H1 (cell line): ENCODE measurements around the gene OPN3. TPM values are rescaled to one million over a fixed set of nuclear protein-coding genes. Genes with fewer than 3 reads are reported as not detected.

Experiments used
- BACH1 ChIP-seq: IDR thresholded peaks from 2 replicates; pipeline ENCODE4 v1.6.1; 2012; ENCODE audit warnings: low read length, improper control_type of control experiment
- GABPA ChIP-seq: IDR thresholded peaks from 2 replicates; pipeline ENCODE4 v1.6.1; 2011; ENCODE audit warnings: mild to moderate bottlenecking, low read length, moderate library complexity, borderline replicate concordance; ENCODE audit not compliant: insufficient read depth
- HDAC6 ChIP-seq: IDR thresholded peaks from one replicate; pipeline ENCODE4 v1.7.1; 2012; ENCODE audit warnings: low read depth, mild to moderate bottlenecking, inconsistent platforms, low read length, moderate library complexity
- SRF ChIP-seq: IDR thresholded peaks from 2 replicates; pipeline ENCODE4 v1.6.1; 2011; ENCODE audit warnings: mild to moderate bottlenecking, low read depth, low read length, moderate library complexity
- TAF7 ChIP-seq: optimal IDR thresholded peaks from 2 replicates; pipeline ENCODE3; 2011; ENCODE audit warnings: low read depth, mild to moderate bottlenecking, inconsistent platforms, low read length, moderate library complexity, borderline replicate concordance
- YY1 ChIP-seq: IDR thresholded peaks from 2 replicates; pipeline ENCODE4 v1.6.1; 2011; ENCODE audit warnings: low read depth, mild to moderate bottlenecking, low read length
- polyA plus RNA-seq, 7 experiments: library from polyadenylated mRNA; depleted of rRNA in 3 of 7; stranded (reverse) in 5 of 7; unstranded in 2 of 7; fragments of >200 nt in 5 of 7; fragments of 200-250 nt in 2 of 7; gene quantifications; 1 replicate in 5 of 7; 2 replicates in 1 of 7; 4 replicates in 1 of 7; pipeline versions ENCODE4 v1.2.1 to v1.2.3, GENCODE V29; 2011 to 2013; ENCODE audit warnings: missing spikeins in 2 of 7, mixed read lengths in 2 of 7
- total RNA-seq: library from RNA; stranded (reverse); fragmentation: NEBNext Ultra II Directional; extraction: Animal tissue kit (Norgen Biotek cat#: 25700); gene quantifications from 2 replicates; pipeline ENCODE4 v1.2.1, GENCODE V29; 2021
- TF ChIP-seq, protein P1 (sequence below): IDR thresholded peaks from 2 replicates; pipeline ENCODE4 v1.6.1; 2012; ENCODE audit warnings: low read length, inconsistent platforms
- TF ChIP-seq, protein P2 (sequence below): fragments of 300-600 bp; sonication (generic); IDR thresholded peaks from 2 replicates; pipeline ENCODE4 v1.7.1; 2012; ENCODE audit warnings: low read length, moderate library complexity, mild to moderate bottlenecking, inconsistent platforms; ENCODE audit not compliant: insufficient replicate concordance

The OPN3 gene
- total and polyA plus RNA-seq, 2 of the 8 experiments (the other 6 are each of a cell fraction or from before 2014, with no cell fraction given), result 8.8 to 19.4 TPM

DNA sequence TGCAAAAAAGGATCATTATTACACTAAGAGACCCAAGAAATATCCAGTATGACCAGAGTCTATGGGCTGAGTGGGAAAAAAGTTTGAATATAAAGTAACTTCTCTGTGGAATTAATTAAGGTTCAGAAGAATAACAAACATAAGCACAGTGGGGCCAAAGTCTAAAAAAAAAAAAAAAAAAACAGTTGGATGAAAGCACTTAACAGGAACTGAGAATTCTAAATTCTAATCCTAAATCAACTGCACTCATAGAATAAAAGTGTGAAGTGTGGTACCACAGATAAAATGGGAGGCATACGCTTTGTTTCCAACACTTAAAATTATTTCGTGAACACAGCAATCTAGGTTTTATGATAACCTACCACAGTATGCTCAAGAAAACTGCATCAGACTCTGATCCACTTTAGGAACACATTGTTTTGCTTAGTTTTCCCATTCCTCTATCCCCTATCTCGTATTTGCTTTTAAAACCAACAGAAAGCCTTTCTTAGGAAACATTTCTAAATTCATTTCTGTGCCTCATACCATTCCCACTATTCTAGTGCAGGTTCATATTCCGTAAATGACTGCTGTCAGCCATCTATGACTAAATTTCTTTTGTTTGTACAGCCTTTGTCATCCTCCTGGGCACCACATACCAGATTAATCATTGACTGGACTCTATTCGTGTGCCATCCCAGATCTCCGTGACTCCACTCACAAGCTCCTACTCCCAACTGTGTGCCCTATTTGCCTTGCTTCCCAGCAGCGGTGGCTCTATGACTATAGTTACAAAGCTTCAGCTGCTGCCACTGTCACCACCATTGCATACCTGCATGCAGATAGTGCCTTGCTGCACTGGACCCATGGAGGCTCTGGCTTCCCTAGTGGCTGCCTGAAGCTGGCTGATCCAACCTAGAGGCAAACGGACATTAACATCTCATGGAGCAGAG lies 24.9 kb downstream of the OPN3 start (continued):
- TF ChIP-seq, protein P1, sequence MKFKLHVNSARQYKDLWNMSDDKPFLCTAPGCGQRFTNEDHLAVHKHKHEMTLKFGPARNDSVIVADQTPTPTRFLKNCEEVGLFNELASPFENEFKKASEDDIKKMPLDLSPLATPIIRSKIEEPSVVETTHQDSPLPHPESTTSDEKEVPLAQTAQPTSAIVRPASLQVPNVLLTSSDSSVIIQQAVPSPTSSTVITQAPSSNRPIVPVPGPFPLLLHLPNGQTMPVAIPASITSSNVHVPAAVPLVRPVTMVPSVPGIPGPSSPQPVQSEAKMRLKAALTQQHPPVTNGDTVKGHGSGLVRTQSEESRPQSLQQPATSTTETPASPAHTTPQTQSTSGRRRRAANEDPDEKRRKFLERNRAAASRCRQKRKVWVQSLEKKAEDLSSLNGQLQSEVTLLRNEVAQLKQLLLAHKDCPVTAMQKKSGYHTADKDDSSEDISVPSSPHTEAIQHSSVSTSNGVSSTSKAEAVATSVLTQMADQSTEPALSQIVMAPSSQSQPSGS, result no peak
- no peak for TF ChIP-seq SRF
- TF ChIP-seq GABPA, result no peak
- no peak for TF ChIP-seq TAF7
- TF ChIP-seq BACH1, result no peak
- TF ChIP-seq HDAC6, result no peak
- TF ChIP-seq, protein P2, sequence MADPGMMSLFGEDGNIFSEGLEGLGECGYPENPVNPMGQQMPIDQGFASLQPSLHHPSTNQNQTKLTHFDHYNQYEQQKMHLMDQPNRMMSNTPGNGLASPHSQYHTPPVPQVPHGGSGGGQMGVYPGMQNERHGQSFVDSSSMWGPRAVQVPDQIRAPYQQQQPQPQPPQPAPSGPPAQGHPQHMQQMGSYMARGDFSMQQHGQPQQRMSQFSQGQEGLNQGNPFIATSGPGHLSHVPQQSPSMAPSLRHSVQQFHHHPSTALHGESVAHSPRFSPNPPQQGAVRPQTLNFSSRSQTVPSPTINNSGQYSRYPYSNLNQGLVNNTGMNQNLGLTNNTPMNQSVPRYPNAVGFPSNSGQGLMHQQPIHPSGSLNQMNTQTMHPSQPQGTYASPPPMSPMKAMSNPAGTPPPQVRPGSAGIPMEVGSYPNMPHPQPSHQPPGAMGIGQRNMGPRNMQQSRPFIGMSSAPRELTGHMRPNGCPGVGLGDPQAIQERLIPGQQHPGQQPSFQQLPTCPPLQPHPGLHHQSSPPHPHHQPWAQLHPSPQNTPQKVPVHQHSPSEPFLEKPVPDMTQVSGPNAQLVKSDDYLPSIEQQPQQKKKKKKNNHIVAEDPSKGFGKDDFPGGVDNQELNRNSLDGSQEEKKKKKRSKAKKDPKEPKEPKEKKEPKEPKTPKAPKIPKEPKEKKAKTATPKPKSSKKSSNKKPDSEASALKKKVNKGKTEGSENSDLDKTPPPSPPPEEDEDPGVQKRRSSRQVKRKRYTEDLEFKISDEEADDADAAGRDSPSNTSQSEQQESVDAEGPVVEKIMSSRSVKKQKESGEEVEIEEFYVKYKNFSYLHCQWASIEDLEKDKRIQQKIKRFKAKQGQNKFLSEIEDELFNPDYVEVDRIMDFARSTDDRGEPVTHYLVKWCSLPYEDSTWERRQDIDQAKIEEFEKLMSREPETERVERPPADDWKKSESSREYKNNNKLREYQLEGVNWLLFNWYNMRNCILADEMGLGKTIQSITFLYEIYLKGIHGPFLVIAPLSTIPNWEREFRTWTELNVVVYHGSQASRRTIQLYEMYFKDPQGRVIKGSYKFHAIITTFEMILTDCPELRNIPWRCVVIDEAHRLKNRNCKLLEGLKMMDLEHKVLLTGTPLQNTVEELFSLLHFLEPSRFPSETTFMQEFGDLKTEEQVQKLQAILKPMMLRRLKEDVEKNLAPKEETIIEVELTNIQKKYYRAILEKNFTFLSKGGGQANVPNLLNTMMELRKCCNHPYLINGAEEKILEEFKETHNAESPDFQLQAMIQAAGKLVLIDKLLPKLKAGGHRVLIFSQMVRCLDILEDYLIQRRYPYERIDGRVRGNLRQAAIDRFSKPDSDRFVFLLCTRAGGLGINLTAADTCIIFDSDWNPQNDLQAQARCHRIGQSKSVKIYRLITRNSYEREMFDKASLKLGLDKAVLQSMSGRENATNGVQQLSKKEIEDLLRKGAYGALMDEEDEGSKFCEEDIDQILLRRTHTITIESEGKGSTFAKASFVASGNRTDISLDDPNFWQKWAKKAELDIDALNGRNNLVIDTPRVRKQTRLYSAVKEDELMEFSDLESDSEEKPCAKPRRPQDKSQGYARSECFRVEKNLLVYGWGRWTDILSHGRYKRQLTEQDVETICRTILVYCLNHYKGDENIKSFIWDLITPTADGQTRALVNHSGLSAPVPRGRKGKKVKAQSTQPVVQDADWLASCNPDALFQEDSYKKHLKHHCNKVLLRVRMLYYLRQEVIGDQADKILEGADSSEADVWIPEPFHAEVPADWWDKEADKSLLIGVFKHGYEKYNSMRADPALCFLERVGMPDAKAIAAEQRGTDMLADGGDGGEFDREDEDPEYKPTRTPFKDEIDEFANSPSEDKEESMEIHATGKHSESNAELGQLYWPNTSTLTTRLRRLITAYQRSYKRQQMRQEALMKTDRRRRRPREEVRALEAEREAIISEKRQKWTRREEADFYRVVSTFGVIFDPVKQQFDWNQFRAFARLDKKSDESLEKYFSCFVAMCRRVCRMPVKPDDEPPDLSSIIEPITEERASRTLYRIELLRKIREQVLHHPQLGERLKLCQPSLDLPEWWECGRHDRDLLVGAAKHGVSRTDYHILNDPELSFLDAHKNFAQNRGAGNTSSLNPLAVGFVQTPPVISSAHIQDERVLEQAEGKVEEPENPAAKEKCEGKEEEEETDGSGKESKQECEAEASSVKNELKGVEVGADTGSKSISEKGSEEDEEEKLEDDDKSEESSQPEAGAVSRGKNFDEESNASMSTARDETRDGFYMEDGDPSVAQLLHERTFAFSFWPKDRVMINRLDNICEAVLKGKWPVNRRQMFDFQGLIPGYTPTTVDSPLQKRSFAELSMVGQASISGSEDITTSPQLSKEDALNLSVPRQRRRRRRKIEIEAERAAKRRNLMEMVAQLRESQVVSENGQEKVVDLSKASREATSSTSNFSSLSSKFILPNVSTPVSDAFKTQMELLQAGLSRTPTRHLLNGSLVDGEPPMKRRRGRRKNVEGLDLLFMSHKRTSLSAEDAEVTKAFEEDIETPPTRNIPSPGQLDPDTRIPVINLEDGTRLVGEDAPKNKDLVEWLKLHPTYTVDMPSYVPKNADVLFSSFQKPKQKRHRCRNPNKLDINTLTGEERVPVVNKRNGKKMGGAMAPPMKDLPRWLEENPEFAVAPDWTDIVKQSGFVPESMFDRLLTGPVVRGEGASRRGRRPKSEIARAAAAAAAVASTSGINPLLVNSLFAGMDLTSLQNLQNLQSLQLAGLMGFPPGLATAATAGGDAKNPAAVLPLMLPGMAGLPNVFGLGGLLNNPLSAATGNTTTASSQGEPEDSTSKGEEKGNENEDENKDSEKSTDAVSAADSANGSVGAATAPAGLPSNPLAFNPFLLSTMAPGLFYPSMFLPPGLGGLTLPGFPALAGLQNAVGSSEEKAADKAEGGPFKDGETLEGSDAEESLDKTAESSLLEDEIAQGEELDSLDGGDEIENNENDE, result no peak
- no peak for TF ChIP-seq YY1
- TF ChIP-seq, all 59 proteins: peak for 0
